ENCODE data around the gene PRKG1.

GRCh38 chr10:51433949-51434475 lies 359.7 kb downstream of the PRKG1 start:
- TF ChIP-seq EZH2 (IDR thresholded peaks at IDR 0.05; ENCODE audit: insufficient read depth, poor library complexity, severe bottlenecking), result no peak
- TF ChIP-seq EZH2phosphoT487 (IDR thresholded peaks at IDR 0.05; ENCODE audit: insufficient read depth, low read depth), result no peak

All from GM23248 (cell line).